Esophagus muscularis mucosa (tissue), 4 donors: ENCODE measurements around the gene LIMK2. TPM values are rescaled to one million over a fixed set of nuclear protein-coding genes. Genes with fewer than 3 reads are reported as not detected.

Source experiments
- DNase-seq: peaks from one replicate; pipeline ENCODE4 v3.0.0-alpha.2; 2017; ENCODE audit errors: extremely low spot score
- H3K27ac ChIP-seq, 4 donors: fragments of 200-600 bp; sonication (generic); replicated peaks in 1 of 4; 1 replicate in 3 of 4; 2 replicates in 1 of 4; pipeline ENCODE4 v1.5.1; 2016 to 2019; ENCODE audit warnings: mild to moderate bottlenecking in 1 of 4
- H3K27me3 ChIP-seq, 4 donors: fragments of 200-600 bp; sonication (generic); one replicate each; pipeline versions ENCODE4 v1.5.1 to v1.6.0; 2016 to 2019
- H3K36me3 ChIP-seq, 4 donors: fragments of 200-600 bp; sonication (generic); one replicate each; pipeline ENCODE4 v1.5.1; 2016 to 2019
- H3K4me1 ChIP-seq, 4 donors: fragments of 200-600 bp; sonication (generic); one replicate each; pipeline ENCODE4 v1.5.1; 2016 to 2019
- H3K4me3 ChIP-seq, 4 donors: fragments of 200-600 bp; sonication (generic); 1 replicate in 2 of 4; 2 replicates in 2 of 4; pipeline ENCODE4 v1.5.1; 2016 to 2019; ENCODE audit warnings: mild to moderate bottlenecking in 4 of 4, moderate library complexity in 1 of 4
- H3K9me3 ChIP-seq, 4 donors: fragments of 200-600 bp; sonication (generic); 1 replicate in 3 of 4; 2 replicates in 1 of 4; pipeline ENCODE4 v1.5.1; 2016 to 2019
- CTCF ChIP-seq, 3 experiments: fragments of 200-600 bp in 2 of 3; fragments of 450-650 bp in 1 of 3; sonication (generic) in 2 of 3; IDR thresholded peaks; one replicate each; pipeline ENCODE4 v1.5.1; 2017 to 2019; ENCODE audit warnings: antibody characterized with exemption in 3 of 3, mild to moderate bottlenecking in 2 of 3, moderate library complexity in 1 of 3
- EP300 ChIP-seq: sonication (generic); formaldehyde crosslinking; IDR thresholded peaks from one replicate; pipeline ENCODE4 v1.6.1; 2017; ENCODE audit warnings: antibody characterized with exemption
- POLR2A ChIP-seq: fragments of 450-650 bp; IDR thresholded peaks from one replicate; pipeline ENCODE4 v1.6.1; 2017; ENCODE audit warnings: antibody characterized with exemption, moderate library complexity, mild to moderate bottlenecking, low read depth
- POLR2AphosphoS5 ChIP-seq, 2 donors: sonication (generic); formaldehyde crosslinking; IDR thresholded peaks; one replicate each; pipeline ENCODE4 v1.6.1; 2017; ENCODE audit warnings: antibody characterized with exemption in 2 of 2
- WGBS: methylation state at CpG from one replicate; pipeline ENCODE4 v1.1.5; 2018; 5-methylcytosine and 5-hydroxymethylcytosine counted together
- intact Hi-C: fragments of 100-400 bp; cut with DNase I; formaldehyde crosslinking; loops from one replicate; pipeline ENCODE4 v1.15.1; 2023
- total RNA-seq, 4 donors: library from RNA; depleted of rRNA; stranded (reverse); fragments of >200 nt; gene quantifications; one replicate each; pipeline versions ENCODE4 v1.1.0 to v1.2.1, GENCODE V29; 2016

Gene LIMK2
- total RNA-seq, 4 donors from 2014 or later, result 12.0 to 18.2 (median 14.3) TPM

GRCh38 chr22:31176923-31177322 is 35.2 kb upstream of the LIMK2 start:
- Histone ChIP-seq H3K36me3 (peaks cover 0 to 21% (median 12%) of the 10 kb centered on the region in 4 donors), H3K27ac (peak overlapping the region; percentile 36 to 74 (median 69)), H3K9me3 (no peaks in the 10 kb centered on the region), H3K4me1 (peaks cover 28 to 74% (median 65%) of the 10 kb centered on the region in 4 donors), H3K27me3 (no peaks in the 10 kb centered on the region), H3K4me3 (no peak overlapping the region)
- no peak for DNase-seq
- WGBS, result 96% methylated on average over 1 of the region's 1 CpG
- intact Hi-C loops, result no loop called here
- TF ChIP-seq CTCF (IDR thresholded peaks at IDR 0.05), result no peak
- no peak for TF ChIP-seq POLR2A
- TF ChIP-seq EP300, result no peak
- TF ChIP-seq POLR2AphosphoS5 (IDR thresholded peaks at IDR 0.05), result no peak

- intact Hi-C loops, result no loop called here
- WGBS, result 74% methylated on average over 6 of the region's 6 CpGs
- H3K9me3 ChIP-seq, result no peaks in the 10 kb centered on the region
- H3K27me3 ChIP-seq, result no peaks in the 10 kb centered on the region
- TF ChIP-seq POLR2A, result no peak
- TF ChIP-seq EP300, result no peak
- no peak for TF ChIP-seq CTCF (IDR thresholded peaks at IDR 0.05)
- peak in 1 of 2 donors; percentile 48 for TF ChIP-seq POLR2AphosphoS5 (IDR thresholded peaks at IDR 0.05)
- peak overlapping the region; percentile 36 to 74 (median 69) for H3K27ac ChIP-seq
- peaks cover 27 to 68% (median 63%) of the 10 kb centered on the region in 4 donors for H3K4me1 ChIP-seq
- peaks cover 0 to 21% (median 13%) of the 10 kb centered on the region in 4 donors for H3K36me3 ChIP-seq
- no peak overlapping the region for H3K4me3 ChIP-seq
- no peak for DNase-seq
Observed at GRCh38 chr22:31177420-31178162, 34.5 kb upstream of the LIMK2 start.

- no peak overlapping the region for H3K4me3 ChIP-seq
- H3K36me3 ChIP-seq, result peaks cover 0 to 31% (median 19%) of the 10 kb centered on the region in 4 donors
- intact Hi-C loops, result no loop called here
- H3K27me3 ChIP-seq, result no peaks in the 10 kb centered on the region
- H3K9me3 ChIP-seq, result no peaks in the 10 kb centered on the region
- WGBS, result 95% methylated on average over 2 of the region's 2 CpGs
- DNase-seq, result no peak
- no peak overlapping the region for H3K27ac ChIP-seq
- H3K4me1 ChIP-seq, result peaks cover 15 to 56% (median 50%) of the 10 kb centered on the region in 4 donors
- TF ChIP-seq EP300, result no peak
- TF ChIP-seq POLR2A, result no peak
- no peak for TF ChIP-seq CTCF (IDR thresholded peaks at IDR 0.05)
- TF ChIP-seq POLR2AphosphoS5 (IDR thresholded peaks at IDR 0.05), result no peak
Observed at GRCh38 chr22:31178859-31179258, 33.2 kb upstream of the LIMK2 start.

- TF ChIP-seq POLR2AphosphoS5 (IDR thresholded peaks at IDR 0.05) (no peak), POLR2A (no peak), EP300 (no peak), CTCF (IDR thresholded peaks at IDR 0.05) (no peak)
- peaks cover 0 to 34% (median 21%) of the 10 kb centered on the region in 4 donors for H3K36me3 ChIP-seq
- WGBS, result 13% methylated on average over 1 of the region's 1 CpG
- intact Hi-C loops, result no loop called here
- H3K27me3 ChIP-seq, result no peaks in the 10 kb centered on the region
- no peak overlapping the region for H3K27ac ChIP-seq
- peaks cover 12 to 51% (median 45%) of the 10 kb centered on the region in 4 donors for H3K4me1 ChIP-seq
- no peaks in the 10 kb centered on the region for H3K9me3 ChIP-seq
- no peak for DNase-seq
- no peak overlapping the region for H3K4me3 ChIP-seq
Observed at GRCh38 chr22:31179345-31179744, 32.8 kb upstream of the LIMK2 start.
